Measurements from ENCODE around the gene ENDOG. TPM values are rescaled to one million over a fixed set of nuclear protein-coding genes. Genes with fewer than 3 reads are reported as not detected.

Gene ENDOG
- total RNA-seq, 1 experiment from 2014 or later: 16.7 TPM

DNA sequence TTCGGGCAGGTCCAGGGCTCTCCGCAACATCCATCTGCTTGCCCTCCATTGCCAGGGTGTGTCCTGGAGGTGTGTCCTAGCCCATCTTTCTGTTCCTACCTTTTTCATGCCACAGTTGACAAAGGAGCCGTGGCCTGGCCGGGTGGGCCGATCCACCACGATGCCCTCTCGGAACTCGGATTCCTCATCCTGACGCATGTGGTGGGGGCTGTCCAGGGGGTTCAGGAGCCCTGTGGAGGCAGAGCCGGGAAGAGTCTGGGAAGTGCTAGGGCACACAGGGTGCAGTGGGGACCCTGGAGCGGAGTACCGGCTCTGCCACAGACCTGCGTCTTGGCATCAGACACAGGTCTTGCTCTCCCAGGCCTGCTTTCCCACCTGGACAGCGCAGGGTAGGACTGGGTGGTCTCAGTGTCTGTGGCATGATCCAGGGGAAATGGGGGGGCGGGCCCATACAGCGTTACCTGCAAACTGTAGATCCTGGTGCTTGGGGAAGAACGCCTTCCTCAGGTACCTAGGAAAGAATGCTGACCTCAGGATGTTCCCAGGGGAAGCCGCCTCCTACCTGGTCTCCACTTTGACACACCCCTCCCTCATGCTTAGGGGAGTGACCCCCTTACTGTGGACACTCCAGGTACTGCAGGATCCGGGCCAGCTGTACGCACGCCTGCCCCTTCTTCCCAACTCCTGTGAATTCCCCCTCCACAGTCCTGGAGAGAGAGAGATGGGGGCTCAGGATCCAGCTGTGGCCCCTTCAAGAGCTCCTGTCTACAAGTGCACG, 7.8 kb downstream of the ENDOG start:
- H3K27ac Mint-ChIP-seq: no peak overlapping the region
- H3K79me2 ChIP-seq (ENCODE audit: insufficient read depth, low read length): peaks cover 3% of the 10 kb centered on the region; the same call in 1 of the 2 replicates
- TF ChIP-seq, protein P1, sequence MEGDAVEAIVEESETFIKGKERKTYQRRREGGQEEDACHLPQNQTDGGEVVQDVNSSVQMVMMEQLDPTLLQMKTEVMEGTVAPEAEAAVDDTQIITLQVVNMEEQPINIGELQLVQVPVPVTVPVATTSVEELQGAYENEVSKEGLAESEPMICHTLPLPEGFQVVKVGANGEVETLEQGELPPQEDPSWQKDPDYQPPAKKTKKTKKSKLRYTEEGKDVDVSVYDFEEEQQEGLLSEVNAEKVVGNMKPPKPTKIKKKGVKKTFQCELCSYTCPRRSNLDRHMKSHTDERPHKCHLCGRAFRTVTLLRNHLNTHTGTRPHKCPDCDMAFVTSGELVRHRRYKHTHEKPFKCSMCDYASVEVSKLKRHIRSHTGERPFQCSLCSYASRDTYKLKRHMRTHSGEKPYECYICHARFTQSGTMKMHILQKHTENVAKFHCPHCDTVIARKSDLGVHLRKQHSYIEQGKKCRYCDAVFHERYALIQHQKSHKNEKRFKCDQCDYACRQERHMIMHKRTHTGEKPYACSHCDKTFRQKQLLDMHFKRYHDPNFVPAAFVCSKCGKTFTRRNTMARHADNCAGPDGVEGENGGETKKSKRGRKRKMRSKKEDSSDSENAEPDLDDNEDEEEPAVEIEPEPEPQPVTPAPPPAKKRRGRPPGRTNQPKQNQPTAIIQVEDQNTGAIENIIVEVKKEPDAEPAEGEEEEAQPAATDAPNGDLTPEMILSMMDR (conservative IDR thresholded peaks at IDR 0.05): peak; percentile 33; the same call in 2 of the 3 replicates
- no CpG with 5 or more reads among the region's 22 CpGs for WGBS (ENCODE audit: extremely low coverage, insufficient read length, low lambda C conversion rate)
- DNase-seq: no peak
- H4K20me1 ChIP-seq (ENCODE audit: control insufficient read depth, insufficient read depth, insufficient read length): no peaks in the 10 kb centered on the region
- H2BK12ac ChIP-seq (ENCODE audit: insufficient read length, low read depth, low read length): no peak overlapping the region
- H3K4me1 Mint-ChIP-seq: peaks cover 6 to 10% of the 10 kb centered on the region in 2 experiments
- H2BK20ac ChIP-seq (ENCODE audit: low read depth, low read length, poor library complexity, severe bottlenecking): no peak overlapping the region
- H3K79me1 ChIP-seq (ENCODE audit: insufficient read depth, low read depth, low read length, poor library complexity, severe bottlenecking): peaks cover 8% of the 10 kb centered on the region
- H3K23me2 ChIP-seq (ENCODE audit: insufficient read length, low read depth, low read length, poor library complexity, severe bottlenecking): peaks cover 8% of the 10 kb centered on the region
- no peak overlapping the region for H4K91ac ChIP-seq (ENCODE audit: insufficient read length, low read depth, low read length)
- no peak overlapping the region for H2BK5ac ChIP-seq (ENCODE audit: insufficient read length, low read length)
- no peaks in the 10 kb centered on the region for H3K9me3 Mint-ChIP-seq
- H4K5ac ChIP-seq (ENCODE audit: insufficient read length, low read depth, low read length): no peak overlapping the region
- no peak overlapping the region for H3K27ac ChIP-seq (ENCODE audit: insufficient read length, low read depth, low read length)
- no peak overlapping the region for H3K23ac ChIP-seq (ENCODE audit: insufficient read length, low read depth, low read length)
- no peak overlapping the region for H3T11ph ChIP-seq (ENCODE audit: low read length)
- H2AFZ ChIP-seq (ENCODE audit: low read length): no peak overlapping the region
- H4K8ac ChIP-seq (replicated peaks; ENCODE audit: insufficient read length, low read depth, low read length): no peak overlapping the region
- no peaks in the 10 kb centered on the region for H3K9me3 ChIP-seq (ENCODE audit: control insufficient read depth, low read depth, low read length)
- no peak overlapping the region for H3K56ac ChIP-seq (ENCODE audit: insufficient read length, low read depth, low read length)
- no peak overlapping the region for H3K9ac ChIP-seq (ENCODE audit: extremely low read depth, insufficient read length, low read length)
- no peak overlapping the region for H2BK120ac ChIP-seq (ENCODE audit: low read depth, low read length, poor library complexity, severe bottlenecking)
- H2BK15ac ChIP-seq (ENCODE audit: low read depth, low read length): no peak overlapping the region
- no peak overlapping the region for H3K4me2 ChIP-seq (ENCODE audit: insufficient read depth, insufficient read length, low read length)
- no peaks in the 10 kb centered on the region for H3K4me1 ChIP-seq (ENCODE audit: insufficient read depth, low read length)
- no peaks in the 10 kb centered on the region for H3K27me3 ChIP-seq (ENCODE audit: insufficient read depth, low read length)
- H3K4ac ChIP-seq (ENCODE audit: low read depth, low read length): no peak overlapping the region
- no peaks in the 10 kb centered on the region; the same call in 1 of the 2 replicates for H3K27me3 Mint-ChIP-seq (ENCODE audit: low read depth)
- H3K14ac ChIP-seq (ENCODE audit: insufficient read depth, low read length): no peak overlapping the region
- no peak overlapping the region for H3K18ac ChIP-seq (ENCODE audit: insufficient read length, low read depth, low read length)
- H3K36me3 Mint-ChIP-seq (ENCODE audit: insufficient read depth in 1 of 3, low read depth in 3 of 3): peaks cover 37 to 77% (median 76%) of the 10 kb centered on the region in 3 experiments; a peak in 6 of 7 replicates
- no peak overlapping the region; a peak in 1 of 5 replicates for H3K4me3 Mint-ChIP-seq
- H2AK5ac ChIP-seq (ENCODE audit: insufficient read length, low read length): no peak overlapping the region

All from H9 (cell line).